K562 (cell line): ENCODE results near the gene KDM2A. TPM values are rescaled to one million over a fixed set of nuclear protein-coding genes. Genes with fewer than 3 reads are reported as not detected.

ENCODE experiments used
- CBX1 ChIP-seq: sonication (generic); IDR thresholded peaks from 2 replicates; pipeline ENCODE4 v1.6.1; 2016; ENCODE audit warnings: antibody characterized with exemption, low read depth, mild to moderate bottlenecking
- CREM ChIP-seq: IDR thresholded peaks from 2 replicates; pipeline ENCODE4 v1.6.1; 2014; ENCODE audit warnings: antibody characterized with exemption, low read depth
- EZH2 ChIP-seq: IDR thresholded peaks from 2 replicates; pipeline ENCODE4 v1.6.1; 2012; ENCODE audit warnings: low read depth, mild to moderate bottlenecking, inconsistent platforms, low read length, borderline replicate concordance
- FOXA3 ChIP-seq, 2 experiments: fragments of 450-650 bp in 1 of 2; sonication (generic) in 1 of 2; formaldehyde crosslinking; IDR thresholded peaks in 1 of 2; conservative IDR thresholded peaks in 1 of 2; 2 replicates each; pipeline versions ENCODE4 v1.4.0 to v1.8.0; 2020 to 2022; ENCODE audit warnings: mild to moderate bottlenecking in 2 of 2, missing genetic modification reagents in 1 of 2
- FOXO4 ChIP-seq: fragments of 450-650 bp; formaldehyde crosslinking; IDR thresholded peaks from 2 replicates; pipeline ENCODE4 v1.4.0; 2020; ENCODE audit warnings: mild to moderate bottlenecking, moderate library complexity
- MAZ ChIP-seq, 2 experiments: fragments of 450-650 bp in 1 of 2; sonication (generic) in 1 of 2; formaldehyde crosslinking; IDR thresholded peaks in 1 of 2; conservative IDR thresholded peaks in 1 of 2; 2 replicates each; pipeline versions ENCODE4 v1.4.0 to v1.5.0; 2020; ENCODE audit warnings: mild to moderate bottlenecking in 1 of 2, missing genetic modification reagents in 1 of 2
- NCOA4 ChIP-seq: fragments of 450-650 bp; IDR thresholded peaks from 2 replicates; pipeline ENCODE4 v1.6.1; 2018; ENCODE audit warnings: mild to moderate bottlenecking; ENCODE audit not compliant: partially characterized antibody
- PHF20 ChIP-seq: fragments of 450-650 bp; IDR thresholded peaks from 2 replicates; pipeline ENCODE4 v1.6.1; 2018; ENCODE audit not compliant: partially characterized antibody
- RREB1 ChIP-seq: fragments of 250-450 bp; sonication (Bioruptor Pico); IDR thresholded peaks from 2 replicates; pipeline ENCODE4 v1.4.0; 2020
- ZNF146 ChIP-seq: IDR thresholded peaks from one replicate; pipeline ENCODE4 v1.6.1; 2018; ENCODE audit warnings: missing compliant biosample characterization; ENCODE audit not compliant: unreplicated experiment
- ZNF766 ChIP-seq: fragments of 200-800 bp; sonication (Bioruptor generic); conservative IDR thresholded peaks from 2 replicates; pipeline ENCODE4 v1.6.1; 2016; ENCODE audit warnings: missing genetic modification characterization, missing compliant biosample characterization
- polyA plus RNA-seq, 8 experiments: library from polyadenylated mRNA; depleted of rRNA in 4 of 8; stranded (reverse) in 5 of 8; unstranded in 3 of 8; fragments of >200 nt; fragmentation: Nextera tagmentation in 2 of 8; fragmentation: Illumina TruSeq in 1 of 8; extraction: Ambion mirVana in 2 of 8; extraction: Trizol in 1 of 8; gene quantifications; 2 replicates each; pipeline versions ENCODE4 v1.2.1 to v1.2.3, GENCODE V29; 2011 to 2014; ENCODE audit warnings: inconsistent platforms in 1 of 8, missing spikeins in 1 of 8
- total RNA-seq, 7 experiments: library from RNA; depleted of rRNA in 6 of 7; stranded (reverse); fragments of >200 nt in 6 of 7; fragmentation: Illumina TruSeq in 2 of 7; extraction: Trizol in 2 of 7; gene quantifications; 2 replicates each; pipeline versions ENCODE4 v1.2.1 to v1.2.3, GENCODE V29; 2011 to 2021; ENCODE audit warnings: low replicate concordance in 1 of 7
- TF ChIP-seq, protein P1 (sequence below): fragments of 450-650 bp; formaldehyde crosslinking; IDR thresholded peaks from 2 replicates; pipeline ENCODE4 v1.4.0; 2020; ENCODE audit warnings: mild to moderate bottlenecking, moderate library complexity
- TF ChIP-seq, protein P2 (sequence below): fragments of 450-650 bp; IDR thresholded peaks from 2 replicates; pipeline ENCODE4 v1.6.1; 2016; ENCODE audit warnings: borderline replicate concordance
- TF ChIP-seq, protein P3 (sequence below): sonication (generic); formaldehyde crosslinking; IDR thresholded peaks from 2 replicates; pipeline ENCODE4 v1.8.0; 2022; ENCODE audit warnings: missing genetic modification reagents, mild to moderate bottlenecking, moderate library complexity, borderline replicate concordance

KDM2A gene
- total and polyA plus RNA-seq, 9 of the 15 experiments (the other 6 are each of a cell fraction or from before 2014, with no cell fraction given) = 5.0 to 39.3 (median 21.3) TPM

DNA sequence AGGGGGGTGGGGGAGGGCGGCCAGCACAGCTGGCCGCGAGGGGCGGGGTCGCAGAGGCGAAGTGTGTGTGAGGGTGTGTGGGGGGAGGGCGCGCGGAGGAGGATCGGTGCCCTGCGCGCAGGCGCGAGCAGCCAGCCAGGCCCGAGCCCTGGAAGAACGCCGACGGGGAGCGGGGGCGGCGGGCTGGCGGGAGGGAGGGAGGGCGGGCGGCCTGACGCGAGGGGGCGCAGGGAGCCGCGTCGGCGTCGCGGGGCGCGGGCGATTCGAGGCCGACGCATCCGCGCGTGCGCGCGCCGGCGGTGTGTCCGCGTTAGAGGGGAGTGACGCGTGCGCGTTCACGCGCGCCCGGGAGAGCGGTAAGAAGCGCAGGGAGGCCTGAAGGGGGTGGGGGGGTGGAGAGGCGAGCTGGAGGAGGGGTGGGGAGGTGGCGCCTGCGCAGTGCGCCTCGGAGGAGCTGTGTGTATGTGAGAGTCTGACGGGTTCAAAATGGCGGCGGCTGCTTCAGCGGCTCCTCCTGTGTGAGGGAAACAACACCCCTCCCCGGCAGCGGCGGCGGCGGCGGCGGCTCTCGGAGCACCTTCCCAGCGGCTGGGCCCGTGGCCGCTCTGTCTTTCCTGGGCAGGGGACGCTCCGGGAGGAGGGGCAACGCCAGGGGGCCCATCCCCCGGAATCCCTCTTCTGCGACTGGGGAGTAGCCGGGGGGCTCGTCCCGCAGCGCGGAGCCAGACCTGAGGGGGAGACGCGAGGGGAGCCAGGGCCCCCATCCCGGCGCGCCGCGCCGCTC lies at the start of gene KDM2A (continued):
- TF ChIP-seq RREB1 (CRISPR knock-in tag) = no peak
- peak; percentile 93 for TF ChIP-seq CREM
- TF ChIP-seq PHF20 = peak; percentile 32
- TF ChIP-seq CBX1 = 0 out of 2 replicates have a peak, but pooled peaks have one; percentile 55
- TF ChIP-seq, protein P1, sequence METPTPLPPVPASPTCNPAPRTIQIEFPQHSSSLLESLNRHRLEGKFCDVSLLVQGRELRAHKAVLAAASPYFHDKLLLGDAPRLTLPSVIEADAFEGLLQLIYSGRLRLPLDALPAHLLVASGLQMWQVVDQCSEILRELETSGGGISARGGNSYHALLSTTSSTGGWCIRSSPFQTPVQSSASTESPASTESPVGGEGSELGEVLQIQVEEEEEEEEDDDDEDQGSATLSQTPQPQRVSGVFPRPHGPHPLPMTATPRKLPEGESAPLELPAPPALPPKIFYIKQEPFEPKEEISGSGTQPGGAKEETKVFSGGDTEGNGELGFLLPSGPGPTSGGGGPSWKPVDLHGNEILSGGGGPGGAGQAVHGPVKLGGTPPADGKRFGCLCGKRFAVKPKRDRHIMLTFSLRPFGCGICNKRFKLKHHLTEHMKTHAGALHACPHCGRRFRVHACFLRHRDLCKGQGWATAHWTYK (CRISPR knock-in tag) = peak; percentile 38; the same call in 1 of the 2 replicates
- TF ChIP-seq NCOA4 = no peak
- TF ChIP-seq, protein P2, sequence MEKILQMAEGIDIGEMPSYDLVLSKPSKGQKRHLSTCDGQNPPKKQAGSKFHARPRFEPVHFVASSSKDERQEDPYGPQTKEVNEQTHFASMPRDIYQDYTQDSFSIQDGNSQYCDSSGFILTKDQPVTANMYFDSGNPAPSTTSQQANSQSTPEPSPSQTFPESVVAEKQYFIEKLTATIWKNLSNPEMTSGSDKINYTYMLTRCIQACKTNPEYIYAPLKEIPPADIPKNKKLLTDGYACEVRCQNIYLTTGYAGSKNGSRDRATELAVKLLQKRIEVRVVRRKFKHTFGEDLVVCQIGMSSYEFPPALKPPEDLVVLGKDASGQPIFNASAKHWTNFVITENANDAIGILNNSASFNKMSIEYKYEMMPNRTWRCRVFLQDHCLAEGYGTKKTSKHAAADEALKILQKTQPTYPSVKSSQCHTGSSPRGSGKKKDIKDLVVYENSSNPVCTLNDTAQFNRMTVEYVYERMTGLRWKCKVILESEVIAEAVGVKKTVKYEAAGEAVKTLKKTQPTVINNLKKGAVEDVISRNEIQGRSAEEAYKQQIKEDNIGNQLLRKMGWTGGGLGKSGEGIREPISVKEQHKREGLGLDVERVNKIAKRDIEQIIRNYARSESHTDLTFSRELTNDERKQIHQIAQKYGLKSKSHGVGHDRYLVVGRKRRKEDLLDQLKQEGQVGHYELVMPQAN = no peak
- TF ChIP-seq ZNF146 (CRISPR knock-in tag) = no peak
- 0 out of 2 replicates have a peak, but pooled peaks have one; percentile 3 for TF ChIP-seq ZNF766
- no peak for TF ChIP-seq FOXO4 (CRISPR knock-in tag)
- no peak for TF ChIP-seq EZH2
- TF ChIP-seq, protein P3, sequence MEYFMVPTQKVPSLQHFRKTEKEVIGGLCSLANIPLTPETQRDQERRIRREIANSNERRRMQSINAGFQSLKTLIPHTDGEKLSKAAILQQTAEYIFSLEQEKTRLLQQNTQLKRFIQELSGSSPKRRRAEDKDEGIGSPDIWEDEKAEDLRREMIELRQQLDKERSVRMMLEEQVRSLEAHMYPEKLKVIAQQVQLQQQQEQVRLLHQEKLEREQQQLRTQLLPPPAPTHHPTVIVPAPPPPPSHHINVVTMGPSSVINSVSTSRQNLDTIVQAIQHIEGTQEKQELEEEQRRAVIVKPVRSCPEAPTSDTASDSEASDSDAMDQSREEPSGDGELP (CRISPR knock-in tag) = peak; percentile 59; the same call in 1 of the 2 replicates
- no peak for TF ChIP-seq FOXA3 (CRISPR knock-in tag; conservative IDR thresholded peaks at IDR 0.05 in 1 of 2, IDR thresholded peaks at IDR 0.05 in 1 of 2)
- peak; percentile 55 to 76; a peak in 2 of 4 replicates for TF ChIP-seq MAZ (CRISPR knock-in tag; conservative IDR thresholded peaks at IDR 0.05 in 1 of 2, IDR thresholded peaks at IDR 0.05 in 1 of 2)
